Stimulated activated CD4-positive, alpha-beta T cell treated with anti-CD3 and anti-CD28 coated beads, Interleukin-4, amount 100 ng/mL, for 48 hours (primary cell): ENCODE data around the gene PTPRR.

Experiments used
- DNase-seq, 2 donors: peaks; one replicate each; pipeline ENCODE4 v3.0.0-alpha.2; 2020; ENCODE audit warnings: low read depth in 2 of 2

PTPRR gene

GRCh38 chr12:70920251-70920851 is at the start of gene PTPRR:
TSS of gene PTPRR (minus strand) at chr12:70920738. CDS start at chr12:70920390, 348 bp downstream.
- no peak for DNase-seq

- DNase-seq = no peak
Observed at GRCh38 chr12:70966996-70967790, 46.7 kb upstream of the PTPRR start.

GRCh38 chr12:70966046-70966445 is 45.5 kb upstream of the PTPRR start:
- DNase-seq = no peak

- DNase-seq = no peak
Observed at GRCh38 chr12:70964867-70965510, 44.5 kb upstream of the PTPRR start.

- no peak for DNase-seq
Observed at GRCh38 chr12:70963081-70963660, 42.6 kb upstream of the PTPRR start.

GRCh38 chr12:70962226-70962794 is 41.8 kb upstream of the PTPRR start:
- no peak for DNase-seq

- no peak for DNase-seq
Observed at GRCh38 chr12:70960484-70960883, 39.9 kb upstream of the PTPRR start.

DNA sequence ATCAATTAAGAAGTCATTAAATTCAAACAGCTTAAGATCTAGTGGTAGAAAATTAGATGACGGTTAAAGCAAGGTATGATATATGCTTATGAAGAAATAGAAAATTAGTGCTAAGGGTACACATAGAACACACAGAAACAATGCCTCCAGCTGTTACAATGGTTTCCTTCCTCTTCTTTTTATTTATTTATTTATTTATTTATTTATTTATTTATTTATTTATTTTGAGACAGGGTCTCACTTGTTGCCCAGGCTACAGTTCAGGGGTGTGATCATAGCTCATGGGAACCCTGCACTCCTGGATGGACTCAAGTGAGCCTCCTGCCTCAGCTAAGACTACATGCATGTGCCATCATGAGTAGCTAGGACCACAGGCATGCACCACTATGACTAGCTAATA is 34.9 kb upstream of the PTPRR start:
- DNase-seq = no peak

DNA sequence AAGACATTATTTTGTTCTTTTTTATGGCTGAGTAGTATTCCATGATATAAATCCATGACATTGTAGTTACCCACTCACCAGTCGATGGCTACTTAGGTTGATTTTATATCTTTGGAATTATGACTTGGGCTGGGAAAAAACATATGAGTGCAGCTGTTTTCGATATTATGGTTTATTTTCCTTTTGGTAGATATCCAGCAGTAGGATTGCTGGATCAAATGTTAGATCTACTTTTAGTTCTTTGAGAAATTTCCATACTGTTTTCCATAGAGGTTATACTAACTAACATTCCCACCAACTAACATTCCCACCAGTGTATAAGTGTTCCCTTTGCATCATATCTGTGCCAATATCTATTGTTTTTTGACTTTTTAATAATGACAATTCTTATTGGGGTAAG is 29.9 kb upstream of the PTPRR start:
- DNase-seq = no peak

- no peak for DNase-seq
Observed at GRCh38 chr12:70948976-70949336, 28.4 kb upstream of the PTPRR start.

DNA sequence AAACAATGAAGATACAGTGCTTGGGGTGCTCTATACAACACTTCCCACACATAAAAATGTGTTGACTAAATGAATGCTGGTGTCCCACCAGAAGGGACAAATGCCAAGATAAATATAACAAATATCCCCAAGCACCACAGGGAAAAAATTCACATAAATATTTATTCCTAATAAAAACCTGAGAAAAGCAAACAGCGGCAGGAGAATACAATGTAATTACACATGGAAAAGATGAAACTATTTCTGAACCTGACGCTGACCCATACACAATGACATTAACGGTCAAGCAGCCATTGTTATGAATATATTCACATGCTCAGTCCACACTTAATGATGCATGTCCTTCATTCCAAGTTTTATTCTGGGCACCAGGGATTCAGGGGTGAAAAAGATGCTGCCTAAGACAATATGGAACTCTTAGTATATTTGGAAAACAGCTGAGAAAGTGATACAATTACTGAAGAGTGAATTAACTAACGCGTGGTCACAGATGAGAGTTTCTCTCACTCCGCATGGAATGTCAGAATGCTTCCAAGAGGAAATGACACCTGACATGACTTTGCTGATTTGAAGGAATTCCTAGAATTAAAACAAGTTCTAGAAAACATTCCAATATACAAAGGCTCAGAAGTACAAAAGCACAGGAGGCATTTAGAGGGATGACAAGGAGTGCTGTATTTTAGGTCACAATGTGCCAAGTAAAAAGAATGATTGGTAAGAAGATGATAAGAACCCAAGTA is 27.9 kb upstream of the PTPRR start:
- no peak for DNase-seq

- DNase-seq = no peak
Observed at GRCh38 chr12:70936203-70936813, 15.8 kb upstream of the PTPRR start.

GRCh38 chr12:70933133-70933532 is 12.6 kb upstream of the PTPRR start:
- DNase-seq = no peak

DNA sequence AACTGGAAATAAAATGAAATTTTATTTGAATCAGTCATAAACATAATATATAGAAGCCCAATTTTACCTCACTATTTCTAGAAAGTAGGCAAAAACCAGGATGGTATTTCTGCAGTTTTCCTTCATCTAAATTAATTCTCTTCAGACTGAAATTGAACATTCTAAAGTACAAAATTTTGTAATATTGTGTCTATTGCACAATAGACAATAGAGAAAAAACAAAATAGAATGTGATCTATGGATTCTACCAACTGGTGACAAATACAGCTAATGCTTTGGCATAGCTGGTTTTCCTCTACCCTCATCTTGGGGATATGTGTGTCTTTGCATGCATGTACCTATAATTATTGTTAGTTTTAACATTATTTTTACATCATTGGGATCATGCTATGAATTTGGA is 8.5 kb upstream of the PTPRR start:
- DNase-seq = no peak

GRCh38 chr12:70928071-70928470 is 7.5 kb upstream of the PTPRR start:
- no peak for DNase-seq

- DNase-seq = no peak
Observed at GRCh38 chr12:70927356-70927755, 6.8 kb upstream of the PTPRR start.

DNA sequence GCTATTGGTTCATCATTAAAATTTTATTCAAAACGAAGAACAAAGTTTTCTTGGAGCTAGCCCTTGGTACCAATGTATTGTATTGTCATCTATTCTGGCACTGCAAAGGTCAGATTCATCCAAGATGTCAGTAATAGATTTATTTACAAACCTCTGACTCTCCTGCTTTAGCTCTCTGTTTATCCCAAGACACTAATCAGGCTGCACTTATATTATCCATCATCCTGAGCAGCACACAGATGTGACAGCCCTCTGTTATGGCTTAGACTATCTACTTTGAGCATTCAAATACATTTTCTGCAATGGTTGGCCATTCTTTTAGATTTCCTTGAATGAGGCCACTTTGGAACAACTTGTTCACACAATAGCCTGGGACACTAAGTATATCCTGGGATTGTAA is 5.0 kb upstream of the PTPRR start:
- DNase-seq = no peak

GRCh38 chr12:70920891-70921290 is 353 bp upstream of the PTPRR start:
- DNase-seq = no peak

GRCh38 chr12:70919597-70920035 is 922 bp downstream of the PTPRR start:
- DNase-seq = no peak

DNA sequence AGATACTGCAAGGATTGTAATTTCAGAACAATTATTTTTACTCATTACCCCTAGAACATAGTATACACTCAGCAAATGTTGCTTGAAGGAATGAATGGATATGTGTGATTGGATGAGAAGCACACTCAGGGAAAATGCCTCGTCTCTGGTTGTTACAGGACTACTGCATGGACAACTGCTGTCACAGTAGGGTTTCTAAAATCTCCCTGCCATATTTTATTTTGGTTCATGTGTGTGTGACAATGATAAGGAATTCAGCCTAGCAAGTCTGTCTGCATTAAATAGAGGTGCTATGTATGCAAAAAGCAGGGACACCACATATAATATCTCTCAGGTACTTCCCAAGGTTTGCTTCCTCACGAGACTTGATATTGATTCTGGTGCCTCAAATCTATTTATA is 1.4 kb downstream of the PTPRR start:
- DNase-seq = no peak

DNA sequence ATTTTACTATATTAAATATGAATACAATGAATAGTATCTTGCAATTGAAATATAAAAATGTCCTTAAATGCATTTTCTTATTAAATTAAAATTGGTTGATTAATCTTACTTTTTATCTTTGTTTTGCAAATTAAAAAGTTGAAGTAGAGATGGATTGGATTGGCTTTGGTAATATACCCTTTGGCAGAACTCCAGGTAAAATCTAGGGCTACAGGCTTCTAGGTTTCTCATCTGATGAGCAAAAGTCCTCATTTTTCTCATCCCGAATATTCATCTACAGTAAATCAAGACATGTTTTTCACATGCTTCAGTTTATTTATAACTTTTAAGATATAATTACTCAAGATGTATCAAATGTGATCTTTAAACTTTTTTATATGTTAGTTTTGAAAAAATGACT is 2.2 kb downstream of the PTPRR start:
- DNase-seq = no peak
